Activated CD4-positive, CD25-positive, alpha-beta regulatory T cell (primary cell): ENCODE results near the gene FKBP15.
"Not testable (repeated sequence)": the region's sequence is repeated elsewhere in the genome, so short reads cannot be mapped to it uniquely, and the experiment has no call there.

Source experiments
- DNase-seq, 4 experiments: peaks; one replicate each; lab custom pipeline; 2025; lab: John Stamatoyannopoulos, UW

Gene FKBP15

GRCh38 chr9:113149561-113149960 lies 71.5 kb downstream of the FKBP15 start:
- not testable (repeated sequence) for DNase-seq

DNA sequence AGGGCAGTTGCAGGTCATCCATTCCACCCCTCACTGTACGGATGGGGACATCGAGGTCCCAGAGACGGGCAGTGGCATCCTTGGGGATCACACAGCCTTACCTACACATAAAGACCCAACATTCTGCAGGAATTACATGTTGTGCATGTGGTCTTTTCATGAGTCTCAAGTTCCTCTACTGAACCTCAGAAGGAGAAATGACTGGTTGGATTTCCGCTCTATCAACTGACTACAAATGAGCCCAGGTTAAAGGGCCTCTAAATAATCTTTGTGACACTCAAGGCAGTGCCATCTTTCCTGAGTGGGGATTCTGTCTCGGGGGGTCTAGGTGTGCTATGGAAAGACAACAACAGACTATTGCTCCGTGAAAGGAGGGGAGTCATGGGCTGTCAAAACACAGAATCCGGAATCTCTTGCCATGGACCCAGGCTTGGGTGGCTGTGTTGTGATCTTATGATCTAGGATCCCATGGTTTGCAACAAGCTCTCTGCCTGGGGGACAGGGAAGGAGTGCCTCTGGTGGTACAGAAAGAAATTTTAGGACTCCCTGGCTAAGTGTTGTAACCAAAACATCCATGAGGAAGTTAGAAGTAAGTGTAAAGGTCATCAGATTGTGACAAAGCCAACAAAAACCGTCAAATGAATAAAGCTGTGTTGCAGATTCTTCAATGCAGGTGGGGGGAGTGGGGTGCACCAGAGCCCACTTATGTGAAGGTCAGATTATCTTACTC lies 72.1 kb downstream of the FKBP15 start:
- DNase-seq: no peak

GRCh38 chr9:113148372-113148705 lies 72.7 kb downstream of the FKBP15 start:
- DNase-seq: no peak

- DNase-seq: no peak
Measured at GRCh38 chr9:113143432-113144227, 77.4 kb downstream of the FKBP15 start.

- DNase-seq: not testable (repeated sequence)
Measured at GRCh38 chr9:113140896-113141295, 80.2 kb downstream of the FKBP15 start.

- no peak for DNase-seq
Measured at GRCh38 chr9:113139953-113140352, 81.1 kb downstream of the FKBP15 start.

DNA sequence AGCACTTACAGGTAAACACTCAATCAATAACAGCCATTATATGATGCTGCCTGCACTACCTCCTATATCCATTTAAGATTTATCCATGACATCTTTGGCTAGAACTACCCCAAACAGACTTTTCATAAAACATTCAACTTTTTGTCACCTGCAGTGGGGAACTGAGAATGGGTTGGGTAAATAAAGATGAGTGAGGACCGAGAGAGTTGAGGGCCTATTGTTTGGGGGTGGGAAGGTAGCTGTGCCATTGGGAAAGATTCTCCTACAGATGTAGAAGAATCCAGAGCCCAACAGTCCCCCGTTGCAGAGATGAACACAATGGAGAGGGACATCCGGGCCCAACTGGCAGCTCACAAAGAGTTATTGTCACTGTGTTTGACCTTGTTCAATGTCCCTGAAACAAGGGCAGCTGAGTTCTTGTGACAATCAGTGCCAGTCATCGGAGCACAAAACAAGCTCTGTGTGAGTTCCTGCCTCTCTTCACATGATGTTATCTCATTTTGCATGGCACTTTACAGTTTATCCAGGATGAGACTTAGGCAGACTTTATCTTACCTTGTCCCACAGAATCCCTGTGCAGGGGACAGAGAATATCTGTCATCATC lies 81.8 kb downstream of the FKBP15 start:
- DNase-seq: no peak

DNA sequence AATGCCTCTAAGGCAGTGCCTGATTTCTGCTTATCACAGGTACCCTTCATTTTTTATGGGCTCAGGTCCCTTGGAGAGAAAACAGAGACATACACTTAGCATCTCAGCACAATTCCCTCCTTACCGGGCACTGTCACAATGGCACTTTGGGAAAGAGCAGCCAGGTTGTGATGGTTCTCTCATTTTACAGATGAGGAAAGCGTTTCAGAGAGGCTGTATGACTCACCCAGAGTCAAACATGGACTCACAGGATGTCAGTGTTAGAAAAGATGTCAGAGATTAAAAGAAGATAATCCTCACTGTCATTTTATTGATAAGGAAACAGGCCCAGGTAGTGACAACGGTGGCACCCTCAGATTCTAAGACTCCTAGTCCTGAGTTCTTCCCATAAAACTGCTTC lies 82.3 kb downstream of the FKBP15 start:
- no peak for DNase-seq

DNA sequence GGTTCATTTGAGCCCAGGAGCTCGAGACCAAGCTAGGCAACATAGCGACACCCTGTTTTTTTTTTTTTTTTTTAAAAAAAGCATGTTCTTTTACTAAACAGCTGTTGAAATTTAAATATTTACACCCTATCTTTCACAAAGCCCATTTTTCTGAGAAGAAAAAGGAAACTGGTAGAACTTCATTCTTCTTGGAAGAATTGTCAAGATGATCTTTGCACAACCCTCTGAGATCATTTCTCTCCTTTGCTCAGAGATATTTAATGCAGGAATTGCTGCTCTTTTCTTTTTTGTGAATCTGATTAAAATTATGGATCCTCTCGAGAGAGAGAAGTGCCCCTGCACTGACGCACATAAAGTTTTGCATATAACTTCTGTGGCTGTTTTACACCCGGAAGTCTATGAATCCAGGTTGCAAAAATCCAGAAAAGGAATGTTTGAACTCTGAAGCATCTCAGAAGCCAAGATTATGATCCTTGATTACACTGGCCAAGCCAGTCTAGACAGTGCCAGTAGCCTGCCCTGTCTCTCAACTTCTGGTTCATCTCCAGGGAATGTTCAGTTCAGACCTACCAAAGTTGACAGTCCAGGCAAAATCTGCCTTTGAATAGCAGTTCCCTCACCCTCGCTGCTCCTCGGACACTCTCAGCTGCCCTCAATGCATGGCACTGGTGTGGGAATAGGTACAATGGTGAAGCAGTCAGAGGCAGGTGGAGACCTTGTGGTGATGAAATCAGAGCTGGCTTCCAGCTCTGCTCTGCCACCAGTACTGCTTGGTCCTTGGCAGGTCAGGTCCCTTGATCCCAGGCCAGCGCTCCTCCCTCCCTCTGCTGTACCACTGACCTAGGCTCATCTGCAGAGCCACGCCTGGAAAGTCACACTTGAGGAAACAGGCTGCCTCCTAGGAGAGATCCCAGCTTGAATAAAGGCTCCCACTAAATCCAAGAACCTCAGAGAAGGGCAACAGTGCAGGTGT lies 83.6 kb downstream of the FKBP15 start:
- no peak for DNase-seq

DNA sequence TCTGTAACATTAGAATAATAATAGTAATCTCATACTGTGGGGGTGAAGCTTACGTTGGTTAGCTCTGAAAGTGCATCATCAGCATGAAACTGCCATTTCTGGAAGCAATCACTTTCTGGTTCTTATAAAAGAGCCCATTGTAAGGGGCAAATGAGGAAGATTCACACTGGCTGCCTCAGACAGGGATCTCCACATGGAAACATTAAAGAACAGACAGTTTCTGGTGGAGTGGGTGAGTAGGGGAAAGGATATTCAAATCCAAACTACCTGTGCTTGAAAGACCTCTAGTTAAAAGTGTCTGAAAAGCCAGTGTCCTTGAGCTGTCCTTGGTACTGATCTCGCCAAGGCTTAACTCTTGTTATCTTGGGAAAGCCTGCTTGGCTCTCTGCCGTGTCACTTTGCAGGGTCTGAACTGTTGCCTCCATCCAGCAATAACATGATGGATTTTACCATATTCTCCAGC lies 89.4 kb downstream of the FKBP15 start:
- no peak for DNase-seq

DNA sequence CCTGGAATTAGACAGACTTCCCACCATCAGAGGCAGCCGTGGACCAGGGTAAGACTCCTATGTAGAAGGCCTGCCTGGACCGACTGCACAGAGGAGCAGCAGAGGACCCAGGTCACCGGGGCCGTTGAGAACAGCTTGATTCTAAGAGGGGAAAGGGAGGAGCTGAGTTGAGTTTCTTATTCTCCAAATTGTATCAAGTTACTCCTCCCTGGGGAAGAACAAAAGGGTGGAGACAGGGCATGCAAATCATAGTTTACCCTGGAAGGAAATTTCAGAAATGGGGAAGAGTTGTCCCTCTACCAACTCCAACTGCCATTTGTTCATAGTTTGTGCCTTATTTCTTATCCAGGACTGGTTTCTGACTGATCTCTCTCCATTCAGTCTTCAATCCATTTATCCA lies 91.2 kb downstream of the FKBP15 start:
- DNase-seq: no peak

- no peak for DNase-seq
Measured at GRCh38 chr9:113129466-113129865, 91.6 kb downstream of the FKBP15 start.

DNA sequence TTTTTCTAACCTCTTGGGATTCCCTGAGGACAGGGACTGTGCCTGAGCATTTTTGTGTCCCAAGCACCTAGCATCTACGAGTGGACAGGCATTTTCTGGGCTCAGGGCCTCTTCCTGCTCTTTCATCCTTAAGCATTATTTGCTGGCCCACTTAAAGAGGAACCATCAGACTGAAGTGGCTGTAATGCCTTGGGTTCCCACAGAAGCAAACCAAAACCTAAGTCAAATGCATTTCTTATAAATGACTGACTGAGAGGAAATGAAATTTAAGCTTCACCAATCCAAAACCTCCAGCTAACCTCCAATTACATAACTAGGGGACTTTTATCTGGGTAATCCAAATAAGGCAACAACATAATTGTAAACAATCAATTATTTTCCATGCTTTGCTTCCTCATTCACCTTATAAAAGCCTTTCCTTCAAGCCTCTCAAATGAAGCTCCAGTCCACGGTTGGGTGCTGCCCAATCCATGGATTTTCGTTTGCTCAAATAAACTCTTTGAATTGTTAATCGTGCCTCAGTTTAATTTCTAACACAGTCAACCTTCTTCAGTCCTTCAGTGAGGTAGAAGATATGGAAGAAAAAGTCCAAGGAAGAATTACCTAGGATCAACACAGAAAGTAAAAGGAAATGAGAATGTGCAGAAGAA lies 95.6 kb downstream of the FKBP15 start:
- DNase-seq: no peak

DNA sequence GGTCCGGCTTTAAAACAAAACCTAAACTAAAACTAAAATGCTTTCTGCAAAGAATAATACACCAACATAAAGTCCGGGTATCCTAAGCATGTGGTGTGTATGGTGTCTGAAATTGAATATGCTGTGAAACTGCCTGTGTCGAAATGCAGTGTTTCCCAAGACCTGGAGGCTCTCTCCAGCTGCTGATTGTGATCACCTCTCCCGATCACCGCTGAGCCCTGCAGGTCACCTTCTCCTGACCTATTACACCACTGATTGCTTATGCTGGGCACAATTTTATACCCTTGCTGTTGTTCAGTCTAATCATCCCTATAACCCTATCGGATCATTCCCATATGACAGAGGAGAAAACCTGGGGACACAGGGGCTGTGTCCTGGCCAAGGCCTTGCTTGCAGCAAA lies 102.2 kb downstream of the FKBP15 start:
- DNase-seq: not testable (repeated sequence)
